KMS-11 (cell line): ENCODE data around the gene ITPKB.

Experiments used
- H2AFZ ChIP-seq: fragments of 200-600 bp; sonication (generic); 2 replicates; pipeline ENCODE4 v1.6.1; 2016; ENCODE audit warnings: antibody characterized with exemption, mixed run types, low read depth
- H3K27ac ChIP-seq: fragments of 200-600 bp; sonication (generic); 2 replicates; pipeline ENCODE4 v1.6.1; 2016; ENCODE audit warnings: mild to moderate bottlenecking, mixed run types
- H3K27me3 ChIP-seq: fragments of 200-600 bp; sonication (generic); 2 replicates; pipeline ENCODE4 v1.6.1; 2017; ENCODE audit warnings: mild to moderate bottlenecking, low read depth, mixed run types, moderate library complexity; ENCODE audit not compliant: insufficient read depth
- H3K36me3 ChIP-seq: fragments of 200-600 bp; sonication (generic); 2 replicates; pipeline ENCODE4 v1.6.1; 2017; ENCODE audit warnings: mild to moderate bottlenecking, mixed run types; ENCODE audit not compliant: insufficient read depth
- H3K4me1 ChIP-seq: fragments of 200-600 bp; sonication (generic); 2 replicates; pipeline ENCODE4 v1.6.1; 2016; ENCODE audit warnings: mild to moderate bottlenecking, low read depth, mixed run types; ENCODE audit not compliant: poor library complexity, severe bottlenecking
- H3K4me2 ChIP-seq: fragments of 200-600 bp; sonication (generic); 2 replicates; pipeline ENCODE4 v1.7.0; 2016; ENCODE audit warnings: mild to moderate bottlenecking, mixed run types
- H3K4me3 ChIP-seq: fragments of 200-600 bp; sonication (generic); IDR thresholded peaks from 2 replicates; pipeline ENCODE4 v1.6.1; 2017; ENCODE audit warnings: low read depth, low read length, mixed read lengths; ENCODE audit not compliant: insufficient read depth
- H3K79me2 ChIP-seq: fragments of 200-600 bp; sonication (generic); 2 replicates; pipeline ENCODE4 v1.6.1; 2016; ENCODE audit warnings: low read depth, mixed run types; ENCODE audit not compliant: insufficient read depth
- H3K9ac ChIP-seq: fragments of 200-600 bp; sonication (generic); 2 replicates; pipeline ENCODE4 v1.6.1; 2016; ENCODE audit warnings: mild to moderate bottlenecking, mixed run types
- H4K20me1 ChIP-seq: fragments of 200-600 bp; sonication (generic); 2 replicates; pipeline ENCODE4 v1.6.1; 2016; ENCODE audit warnings: mild to moderate bottlenecking, mixed run types; ENCODE audit not compliant: insufficient read depth
- TF ChIP-seq, protein P1 (sequence below): fragments of 200-600 bp; sonication (generic); conservative IDR thresholded peaks from 2 replicates; pipeline ENCODE4 v1.6.1; 2017; ENCODE audit warnings: low read depth, mild to moderate bottlenecking, antibody characterized with exemption, low read length, moderate library complexity, mixed read lengths

ITPKB gene

DNA sequence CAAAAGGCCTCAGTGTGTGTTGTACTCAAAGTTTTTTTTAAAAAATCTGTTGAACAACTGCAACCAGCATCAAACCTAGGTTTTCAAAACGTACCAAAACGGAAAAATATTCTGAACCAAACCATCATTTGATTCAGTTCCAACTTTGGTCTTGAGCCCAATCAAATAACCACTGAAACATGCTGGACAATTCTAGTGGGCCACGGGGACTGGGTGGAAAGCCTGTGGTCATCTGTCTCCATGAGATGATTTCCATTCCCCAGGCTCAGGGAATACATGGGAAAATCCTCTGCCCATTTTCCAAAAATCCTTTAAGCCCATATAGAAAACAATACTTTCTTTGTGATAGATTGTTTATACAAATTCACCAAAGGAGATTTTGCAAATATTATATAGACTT is 22.5 kb downstream of the ITPKB start:
- Histone ChIP-seq H3K4me1 (no peaks in the 10 kb centered on the region), H3K79me2 (peaks cover 16% of the 10 kb centered on the region; the same call in 1 of the 2 replicates)

DNA sequence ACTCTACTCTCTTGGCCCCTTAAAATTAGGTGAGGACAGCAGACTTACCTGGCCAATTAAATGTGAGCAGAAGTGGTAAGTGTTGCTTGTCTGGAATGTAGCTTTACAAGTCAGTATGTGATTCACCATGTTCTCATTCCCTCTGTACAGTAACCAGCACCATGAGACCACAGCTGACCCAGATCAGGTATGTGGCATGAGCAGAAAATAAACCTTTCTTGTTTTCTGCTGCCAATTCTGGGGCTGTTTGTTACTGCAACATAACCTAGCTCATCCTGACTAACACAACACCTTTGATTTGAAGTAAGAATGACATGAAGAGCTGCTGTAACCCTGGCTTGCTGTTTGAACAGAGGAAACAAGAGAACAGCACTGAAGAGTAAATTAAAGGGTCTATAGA is 24.9 kb downstream of the ITPKB start:
- Histone ChIP-seq H3K79me2 (peaks cover 14% of the 10 kb centered on the region; the same call in 1 of the 2 replicates), H3K27ac (no peak overlapping the region)

More for the DNA sequence above, 22.5 kb downstream of the ITPKB start:
- H3K9ac ChIP-seq: no peak overlapping the region
- H3K36me3 ChIP-seq: no peaks in the 10 kb centered on the region
- H2AFZ ChIP-seq: no peak overlapping the region
- TF ChIP-seq, protein P1, sequence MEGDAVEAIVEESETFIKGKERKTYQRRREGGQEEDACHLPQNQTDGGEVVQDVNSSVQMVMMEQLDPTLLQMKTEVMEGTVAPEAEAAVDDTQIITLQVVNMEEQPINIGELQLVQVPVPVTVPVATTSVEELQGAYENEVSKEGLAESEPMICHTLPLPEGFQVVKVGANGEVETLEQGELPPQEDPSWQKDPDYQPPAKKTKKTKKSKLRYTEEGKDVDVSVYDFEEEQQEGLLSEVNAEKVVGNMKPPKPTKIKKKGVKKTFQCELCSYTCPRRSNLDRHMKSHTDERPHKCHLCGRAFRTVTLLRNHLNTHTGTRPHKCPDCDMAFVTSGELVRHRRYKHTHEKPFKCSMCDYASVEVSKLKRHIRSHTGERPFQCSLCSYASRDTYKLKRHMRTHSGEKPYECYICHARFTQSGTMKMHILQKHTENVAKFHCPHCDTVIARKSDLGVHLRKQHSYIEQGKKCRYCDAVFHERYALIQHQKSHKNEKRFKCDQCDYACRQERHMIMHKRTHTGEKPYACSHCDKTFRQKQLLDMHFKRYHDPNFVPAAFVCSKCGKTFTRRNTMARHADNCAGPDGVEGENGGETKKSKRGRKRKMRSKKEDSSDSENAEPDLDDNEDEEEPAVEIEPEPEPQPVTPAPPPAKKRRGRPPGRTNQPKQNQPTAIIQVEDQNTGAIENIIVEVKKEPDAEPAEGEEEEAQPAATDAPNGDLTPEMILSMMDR: no peak
- no peak overlapping the region for H3K27ac ChIP-seq
- H3K4me2 ChIP-seq: no peak overlapping the region
- H3K27me3 ChIP-seq: no peaks in the 10 kb centered on the region
- no peak overlapping the region for H3K4me3 ChIP-seq
- no peaks in the 10 kb centered on the region for H4K20me1 ChIP-seq

DNA sequence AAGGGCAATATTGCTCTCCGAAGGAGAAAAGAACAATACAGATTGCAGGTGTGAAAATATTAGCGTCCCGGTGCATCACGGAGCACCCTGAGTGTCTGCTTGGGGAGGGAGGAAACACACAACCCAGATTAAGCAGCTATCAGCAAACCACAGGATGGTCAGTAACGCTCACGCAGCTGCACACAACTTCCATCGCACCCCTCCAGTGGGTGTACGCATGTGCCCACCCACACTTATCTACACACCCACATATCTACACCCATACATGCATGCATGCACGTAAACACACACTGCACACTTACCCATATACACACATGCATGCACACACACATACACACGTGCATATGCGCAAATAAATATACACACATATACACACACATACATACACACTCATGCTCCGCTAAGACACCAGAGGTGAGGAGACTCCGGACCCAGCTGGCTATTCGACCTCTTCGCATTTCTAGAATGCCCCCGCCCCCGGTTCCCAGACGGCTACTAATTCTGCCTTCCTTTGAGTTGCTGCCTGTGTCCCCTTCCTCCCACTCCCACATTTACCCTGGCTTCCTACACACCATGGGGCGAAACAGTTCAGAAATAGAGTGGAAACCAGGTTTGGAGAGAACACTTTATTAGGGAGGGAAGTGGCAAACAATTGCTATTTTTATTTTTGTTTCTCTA is 26.2 kb downstream of the ITPKB start:
- Histone ChIP-seq H3K79me2 (peaks cover 14% of the 10 kb centered on the region; the same call in 1 of the 2 replicates), H3K4me3 (no peak overlapping the region), H3K36me3 (no peaks in the 10 kb centered on the region), H3K4me1 (peaks cover 6% of the 10 kb centered on the region), H3K9ac (no peak overlapping the region), H3K27ac (no peak overlapping the region), H3K4me2 (no peak overlapping the region), H4K20me1 (0 out of 2 replicates have a peak, but pooled peaks cover 3% of the 10 kb centered on the region), H2AFZ (no peak overlapping the region), H3K27me3 (no peaks in the 10 kb centered on the region)
- TF ChIP-seq, protein P1: no peak

More for the DNA sequence above, 24.9 kb downstream of the ITPKB start:
- TF ChIP-seq, protein P1: no peak
- H3K4me1 ChIP-seq: peaks cover 6% of the 10 kb centered on the region
- H3K4me3 ChIP-seq: no peak overlapping the region
- H3K4me2 ChIP-seq: no peak overlapping the region
- H3K36me3 ChIP-seq: no peaks in the 10 kb centered on the region
- H3K9ac ChIP-seq: no peak overlapping the region
- no peak overlapping the region for H2AFZ ChIP-seq
- 0 out of 2 replicates have a peak, but pooled peaks cover 3% of the 10 kb centered on the region for H4K20me1 ChIP-seq
- H3K27me3 ChIP-seq: no peaks in the 10 kb centered on the region

DNA sequence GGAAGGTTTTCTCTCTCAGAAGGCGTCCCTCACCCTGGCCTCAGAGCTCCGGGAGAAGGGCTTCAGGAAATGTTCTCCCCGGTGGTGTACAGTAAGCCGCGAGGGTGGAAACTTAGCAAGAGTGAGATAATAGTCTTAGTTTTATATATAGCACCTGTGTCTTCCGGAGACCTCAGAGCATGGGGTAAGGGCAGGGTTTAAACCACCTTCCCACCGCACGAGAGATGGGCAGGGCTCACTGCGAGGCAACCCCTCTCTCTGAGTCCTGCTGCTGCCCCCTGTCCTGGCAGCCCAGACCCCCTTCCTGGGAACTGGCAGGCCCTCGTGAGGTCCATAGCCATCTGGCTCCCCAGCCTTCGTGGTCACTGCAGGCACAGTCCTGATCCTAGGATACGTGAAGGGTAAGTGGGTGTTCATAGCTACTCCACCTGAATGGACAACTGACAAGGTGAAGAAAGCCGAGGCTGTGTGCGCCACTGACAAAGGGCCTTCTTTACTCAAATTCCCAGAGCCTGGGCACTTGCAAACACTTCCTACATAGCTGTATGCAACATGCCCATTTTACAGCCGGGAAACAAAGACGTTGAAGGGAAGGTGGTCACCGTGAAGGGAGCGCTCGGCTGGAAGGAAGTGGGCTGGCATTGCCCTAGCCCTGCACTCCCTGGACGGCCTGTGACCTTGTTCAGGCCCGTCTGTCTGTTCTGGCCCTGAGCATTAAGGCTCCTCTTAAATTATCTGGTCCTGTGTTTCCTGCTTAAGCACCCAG is 26.9 kb downstream of the ITPKB start:
- no peak overlapping the region for H3K4me2 ChIP-seq
- 0 out of 2 replicates have a peak, but pooled peaks cover 3% of the 10 kb centered on the region for H4K20me1 ChIP-seq
- no peaks in the 10 kb centered on the region for H3K27me3 ChIP-seq
- TF ChIP-seq, protein P1: no peak
- no peak overlapping the region for H3K4me3 ChIP-seq
- no peak overlapping the region for H3K27ac ChIP-seq
- H3K36me3 ChIP-seq: no peaks in the 10 kb centered on the region
- no peak overlapping the region for H2AFZ ChIP-seq
- peaks cover 6% of the 10 kb centered on the region for H3K4me1 ChIP-seq
- H3K9ac ChIP-seq: no peak overlapping the region
- H3K79me2 ChIP-seq: peaks cover 11% of the 10 kb centered on the region; the same call in 1 of the 2 replicates
